ENCODE data around the gene ZFP1.

DNA sequence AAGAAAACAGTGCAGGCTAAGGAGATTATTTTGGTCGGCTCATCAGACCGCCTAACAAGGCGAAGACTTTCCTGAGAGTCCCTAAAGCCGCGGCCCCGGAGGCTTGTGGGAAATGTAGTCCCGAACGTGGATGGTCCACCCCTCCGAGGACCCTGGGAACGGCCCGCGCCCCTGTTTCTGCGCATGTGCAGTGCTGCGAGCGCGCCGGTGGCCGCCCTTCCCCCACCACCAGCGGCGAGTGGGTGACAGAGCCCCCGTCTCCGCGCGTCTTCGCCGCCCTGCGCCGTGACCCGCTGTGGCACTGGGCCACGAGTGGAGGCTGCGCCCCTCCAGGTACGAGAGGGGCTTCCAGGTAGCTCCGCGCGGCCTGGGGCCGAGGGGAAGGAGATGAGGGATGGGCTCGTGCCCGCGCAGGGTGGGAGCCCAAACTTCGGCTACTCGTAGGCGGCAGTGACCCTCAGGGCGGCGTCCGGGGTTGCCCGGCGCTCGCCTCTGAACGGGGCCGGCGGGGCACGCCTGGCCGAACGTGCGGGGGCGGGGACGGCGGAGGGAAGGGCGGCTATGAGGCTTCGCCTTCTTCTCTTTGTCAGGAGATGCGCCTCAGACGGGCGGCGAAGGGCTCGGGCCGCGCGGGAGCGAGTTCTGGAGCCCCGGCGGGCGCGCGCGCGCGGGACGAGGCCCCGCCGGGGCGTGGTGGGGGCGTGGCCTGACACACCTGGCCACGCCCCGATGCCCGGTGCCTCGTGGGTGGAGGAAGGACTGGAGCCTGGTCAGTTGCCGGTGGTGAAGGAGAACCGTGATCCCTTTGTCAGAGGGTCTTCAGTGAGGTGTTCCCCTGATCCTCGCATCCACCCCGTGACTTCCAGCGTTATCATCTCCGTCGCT lies at the start of gene ZFP1:
- no peak for TF ChIP-seq CTCF (IDR thresholded peaks at IDR 0.05; ENCODE audit: borderline replicate concordance, extremely low read depth, low read length, poor library complexity, severe bottlenecking)
- TF ChIP-seq EZH2 (IDR thresholded peaks at IDR 0.05; ENCODE audit: borderline replicate concordance, low read depth, low read length, severe bottlenecking): no peak
